Endothelial cell of umbilical vein (primary cell): Measurements from ENCODE around the gene CD40. TPM values are rescaled to one million over a fixed set of nuclear protein-coding genes. Genes with fewer than 3 reads are reported as not detected.

ENCODE experiments used
- BruUV-seq: library from RNA; stranded (reverse); fragments of 400-500 nt; replicated peaks from 2 replicates; lab custom pipeline; 2021; lab: Mats Ljungman, UMichigan
- CTCF ChIA-PET: fragments of 300-600, 350-600 bp; sonication (Branson Sonifier 250); formaldehyde crosslinking; loops from one replicate; lab custom pipeline; 2021; ENCODE audit warnings: antibody characterized with exemption, inconsistent platforms; lab: Charles Lee
- POLR2A ChIA-PET: fragments of 300-600, 350-600 bp; sonication (Branson Sonifier 250); formaldehyde crosslinking; loops from one replicate; lab custom pipeline; 2021; ENCODE audit warnings: antibody characterized with exemption, inconsistent platforms; lab: Charles Lee
- DNase-seq: peaks from one replicate; pipeline ENCODE4 v3.0.0-alpha.2; 2011; ENCODE audit warnings: low read depth, low spot score
- FAIRE-seq: peaks from 2 replicates; lab custom pipeline; 2011; peaks lifted over from hg19 to GRCh38; lab: Jason Lieb, UNC
- H2AFZ ChIP-seq: 2 replicates; pipeline ENCODE4 v1.6.0; 2012; ENCODE audit warnings: low read depth, low read length, control low read depth, inconsistent platforms
- H3K27ac ChIP-seq: 2 replicates; pipeline ENCODE4 v1.5.1; 2011; ENCODE audit warnings: low read depth, mild to moderate bottlenecking, control low read depth, low read length, moderate library complexity; ENCODE audit not compliant: insufficient read depth
- H3K27me3 ChIP-seq, 2 experiments: 2 replicates each; pipeline versions ENCODE4 v1.6.0 to v1.6.1; 2011; ENCODE audit warnings: low read length in 2 of 2, mixed read lengths in 1 of 2; ENCODE audit not compliant: control insufficient read depth in 2 of 2, insufficient read depth in 2 of 2
- H3K36me3 ChIP-seq, 2 experiments: 2 replicates in 1 of 2; 3 replicates in 1 of 2; pipeline ENCODE4 v1.5.1; 2011; ENCODE audit warnings: low read length in 2 of 2, mild to moderate bottlenecking in 1 of 2, moderate library complexity in 1 of 2; ENCODE audit not compliant: control insufficient read depth in 2 of 2, insufficient read depth in 2 of 2; ENCODE audit errors: extremely low read depth in 1 of 2
- H3K4me1 ChIP-seq: 3 replicates; pipeline ENCODE4 v1.5.1; 2011; ENCODE audit warnings: mild to moderate bottlenecking, low read length; ENCODE audit not compliant: control insufficient read depth, insufficient read depth; ENCODE audit errors: extremely low read depth
- H3K4me2 ChIP-seq: 2 replicates; pipeline ENCODE4 v1.6.1; 2011; ENCODE audit warnings: low read length, control low read depth, mixed read lengths; ENCODE audit not compliant: insufficient read depth
- H3K4me3 ChIP-seq, 3 experiments: fragments of 200-600 bp in 1 of 3; sonication (generic), shearing (Covaris generic) in 1 of 3; replicated peaks in 1 of 3; 2 replicates each; pipeline ENCODE4 v1.5.1; 2011 to 2016; ENCODE audit warnings: control low read depth in 3 of 3, low read length in 3 of 3, mild to moderate bottlenecking in 2 of 3, inconsistent platforms in 1 of 3, low read depth in 1 of 3, moderate library complexity in 1 of 3; ENCODE audit not compliant: insufficient read depth in 1 of 3
- H3K79me2 ChIP-seq: 2 replicates; pipeline ENCODE4 v1.6.0; 2012; ENCODE audit warnings: low read length, inconsistent platforms; ENCODE audit not compliant: control insufficient read depth, insufficient read depth
- H3K9ac ChIP-seq: replicated peaks from 2 replicates; pipeline ENCODE3; 2011; ENCODE audit warnings: low read length, control low read depth; ENCODE audit not compliant: insufficient read depth; ENCODE audit errors: extremely low read depth
- H3K9me1 ChIP-seq: replicated peaks from 3 replicates; pipeline ENCODE4 v1.6.0; 2011; ENCODE audit warnings: mild to moderate bottlenecking, low read length; ENCODE audit not compliant: control insufficient read depth, insufficient read depth; ENCODE audit errors: extremely low read depth
- H3K9me3 ChIP-seq: replicated peaks from 2 replicates; pipeline ENCODE4 v1.5.1; 2012; ENCODE audit warnings: low read length, inconsistent platforms; ENCODE audit not compliant: control insufficient read depth, insufficient read depth
- H4K20me1 ChIP-seq: replicated peaks from 2 replicates; pipeline ENCODE3; 2011; ENCODE audit warnings: mild to moderate bottlenecking, low read length; ENCODE audit not compliant: control insufficient read depth, insufficient read depth; ENCODE audit errors: extremely low read depth
- EZH2 ChIP-seq: IDR thresholded peaks from 2 replicates; pipeline ENCODE4 v1.6.1; 2012; ENCODE audit warnings: borderline replicate concordance, low read depth, mild to moderate bottlenecking, moderate library complexity, low read length, inconsistent platforms; ENCODE audit not compliant: severe bottlenecking
- FOS ChIP-seq: IDR thresholded peaks from 2 replicates; pipeline ENCODE4 v1.6.1; 2011; ENCODE audit warnings: mild to moderate bottlenecking, low read length, moderate library complexity, borderline replicate concordance; ENCODE audit not compliant: insufficient read depth
- GATA2 ChIP-seq: IDR thresholded peaks from 2 replicates; pipeline ENCODE4 v1.7.0; 2011; ENCODE audit warnings: low read depth, mild to moderate bottlenecking, moderate library complexity, mixed read lengths, low read length; ENCODE audit not compliant: insufficient read length, insufficient read depth
- JUN ChIP-seq: IDR thresholded peaks from 2 replicates; pipeline ENCODE4 v1.6.1; 2011; ENCODE audit warnings: borderline replicate concordance, low read depth; ENCODE audit not compliant: insufficient read length, insufficient read depth
- MAX ChIP-seq: IDR thresholded peaks from 2 replicates; pipeline ENCODE4 v1.6.1; 2011; ENCODE audit not compliant: insufficient read depth, insufficient read length
- MYC ChIP-seq: IDR thresholded peaks from one replicate; pipeline ENCODE4 v1.6.1; 2011; ENCODE audit warnings: mild to moderate bottlenecking, low read depth, low read length
- POLR2A ChIP-seq: IDR thresholded peaks from 2 replicates; pipeline ENCODE4 v1.6.1; 2012; ENCODE audit warnings: low read depth, mild to moderate bottlenecking, control low read depth, low read length
- POLR2AphosphoS5 ChIP-seq: IDR thresholded peaks from 2 replicates; pipeline ENCODE4 v1.6.1; 2012; ENCODE audit warnings: low read depth, mild to moderate bottlenecking, control low read depth, low read length, moderate library complexity; ENCODE audit not compliant: insufficient read depth
- dilution Hi-C: fragments of 300-500 bp; cut with MboI; formaldehyde crosslinking; loops from one replicate; pipeline ENCODE4 v1.15.0; 2019; ENCODE audit warnings: low sequenced_read_pairs; ENCODE audit not compliant: extremely low pct_ligation_motif_present
- intact Hi-C: fragments of 100-400 bp; cut with micrococcal nuclease; formaldehyde crosslinking; loops from one replicate; pipeline ENCODE4 v1.10.0; 2022
- polyA plus RNA-seq, 4 experiments: library from polyadenylated mRNA; depleted of rRNA in 3 of 4; stranded (reverse) in 3 of 4; unstranded in 1 of 4; fragments of >200 nt; gene quantifications; 2 replicates each; pipeline versions ENCODE4 v1.2.1 to v1.2.3, GENCODE V29; 2011 to 2012; ENCODE audit warnings: missing spikeins in 1 of 4
- total RNA-seq: library from RNA; stranded (reverse); gene quantifications from 2 replicates; pipeline ENCODE4 v1.2.3, GENCODE V29; 2021
- TF ChIP-seq, protein P1 (sequence below), 2 donors: IDR thresholded peaks; 1 replicate in 1 of 2; 2 replicates in 1 of 2; pipeline ENCODE4 v1.5.1; 2011; ENCODE audit warnings: low read length in 2 of 2, mild to moderate bottlenecking in 2 of 2, moderate library complexity in 2 of 2, control low read depth in 1 of 2, inconsistent platforms in 1 of 2, low read depth in 1 of 2; ENCODE audit not compliant: insufficient read depth in 1 of 2; ENCODE audit errors: extremely low read depth in 1 of 2

The CD40 gene
- total and polyA plus RNA-seq, 2 donors (not counting 3 experiments of a cell fraction or from before 2014, with no cell fraction given) = 36.6 to 38.3 TPM

- DNase-seq = no peak
- no peaks in the 10 kb centered on the region for H3K9me3 ChIP-seq
- no peak overlapping the region for H3K9ac ChIP-seq
- H3K4me2 ChIP-seq = no peak overlapping the region
- BruUV-seq = no TSS peak
- H3K79me2 ChIP-seq = no peaks in the 10 kb centered on the region
- no peak overlapping the region for H3K4me3 ChIP-seq
- no peaks in the 10 kb centered on the region for H3K4me1 ChIP-seq
- H2AFZ ChIP-seq = no peak overlapping the region
- POLR2A ChIA-PET = no interaction called here
- H3K27me3 ChIP-seq = peaks cover 15 to 21% of the 10 kb centered on the region in 2 experiments
- TF ChIP-seq POLR2AphosphoS5 (no peak), GATA2 (no peak), POLR2A (no peak), MYC (no peak), MAX (no peak), EZH2 (no peak), FOS (no peak), JUN (no peak)
- TF ChIP-seq, protein P1, sequence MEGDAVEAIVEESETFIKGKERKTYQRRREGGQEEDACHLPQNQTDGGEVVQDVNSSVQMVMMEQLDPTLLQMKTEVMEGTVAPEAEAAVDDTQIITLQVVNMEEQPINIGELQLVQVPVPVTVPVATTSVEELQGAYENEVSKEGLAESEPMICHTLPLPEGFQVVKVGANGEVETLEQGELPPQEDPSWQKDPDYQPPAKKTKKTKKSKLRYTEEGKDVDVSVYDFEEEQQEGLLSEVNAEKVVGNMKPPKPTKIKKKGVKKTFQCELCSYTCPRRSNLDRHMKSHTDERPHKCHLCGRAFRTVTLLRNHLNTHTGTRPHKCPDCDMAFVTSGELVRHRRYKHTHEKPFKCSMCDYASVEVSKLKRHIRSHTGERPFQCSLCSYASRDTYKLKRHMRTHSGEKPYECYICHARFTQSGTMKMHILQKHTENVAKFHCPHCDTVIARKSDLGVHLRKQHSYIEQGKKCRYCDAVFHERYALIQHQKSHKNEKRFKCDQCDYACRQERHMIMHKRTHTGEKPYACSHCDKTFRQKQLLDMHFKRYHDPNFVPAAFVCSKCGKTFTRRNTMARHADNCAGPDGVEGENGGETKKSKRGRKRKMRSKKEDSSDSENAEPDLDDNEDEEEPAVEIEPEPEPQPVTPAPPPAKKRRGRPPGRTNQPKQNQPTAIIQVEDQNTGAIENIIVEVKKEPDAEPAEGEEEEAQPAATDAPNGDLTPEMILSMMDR (IDR thresholded peaks at IDR 0.05; ENCODE audit: extremely low read depth in 1 of 2, insufficient read depth in 1 of 2, low read depth in 1 of 2, low read length in 2 of 2) = no peak
- no peaks in the 10 kb centered on the region for H3K9me1 ChIP-seq
- no peak for FAIRE-seq
- no peaks in the 10 kb centered on the region for H3K36me3 ChIP-seq
- dilution Hi-C loops (no loop called here), intact Hi-C loops (no loop called here)
- CTCF ChIA-PET = no interaction called here
- no peaks in the 10 kb centered on the region for H4K20me1 ChIP-seq
- H3K27ac ChIP-seq = no peak overlapping the region
These were observed 51.4 kb downstream of the CD40 start for GRCh38 chr20:46169245-46170171.
